Ectodermal cell (in vitro differentiated cells): ENCODE results near the gene OBP2B.
"Not testable (repeated sequence)": the region's sequence is repeated elsewhere in the genome, so short reads cannot be mapped to it uniquely, and the experiment has no call there.

Experiments used
- H3K27ac ChIP-seq: 2 replicates; pipeline ENCODE4 v1.7.0; 2013; ENCODE audit warnings: mild to moderate bottlenecking, low read depth, low read length; ENCODE audit not compliant: insufficient read depth, poor library complexity, severe bottlenecking
- H3K27me3 ChIP-seq: 2 replicates; pipeline ENCODE4 v1.7.0; 2013; ENCODE audit warnings: mild to moderate bottlenecking, low read length; ENCODE audit not compliant: insufficient read depth, control insufficient read depth, poor library complexity, severe bottlenecking
- H3K36me3 ChIP-seq: one replicate; pipeline ENCODE4 v1.7.0; 2013; ENCODE audit warnings: low read length; ENCODE audit not compliant: control insufficient read depth, insufficient read depth
- H3K4me1 ChIP-seq: one replicate; pipeline ENCODE4 v1.7.0; 2013; ENCODE audit warnings: low read length; ENCODE audit not compliant: control insufficient read depth, insufficient read depth
- H3K4me3 ChIP-seq: 2 replicates; pipeline ENCODE4 v1.7.0; 2013; ENCODE audit warnings: low read depth, low read length, control low read depth; ENCODE audit not compliant: insufficient read depth
- H3K9me3 ChIP-seq: 2 replicates; pipeline ENCODE4 v1.7.0; 2013; ENCODE audit warnings: mild to moderate bottlenecking, low read length, moderate library complexity; ENCODE audit not compliant: control insufficient read depth
- WGBS, 2 experiments: methylation state at CpG; one replicate each; pipeline ENCODE4 v1.1.7; 2013; ENCODE audit warnings: missing lambda C conversion rate in 2 of 2; 5-methylcytosine and 5-hydroxymethylcytosine counted together

Gene OBP2B

GRCh38 chr9:133208171-133208879 is 725 bp downstream of the OBP2B start:
- H3K27me3 ChIP-seq: peaks cover 12% of the 10 kb centered on the region
- H3K4me3 ChIP-seq, H3K9me3 ChIP-seq, H3K27ac ChIP-seq, H3K36me3 ChIP-seq, H3K4me1 ChIP-seq: not testable (repeated sequence)
- WGBS, 2 experiments: 87 to 95% methylated on average over 11 of the region's 16 CpGs

GRCh38 chr9:133207540-133208170 is 1.4 kb downstream of the OBP2B start:
- Histone ChIP-seq H3K27ac (no peak overlapping the region), H3K27me3 (peaks cover 12% of the 10 kb centered on the region), H3K36me3 (no peaks in the 10 kb centered on the region), H3K4me1 (no peaks in the 10 kb centered on the region), H3K4me3 (no peak overlapping the region), H3K9me3 (no peaks in the 10 kb centered on the region)
- 86 to 87% methylated on average over 15 of the region's 16 CpGs for WGBS, 2 experiments

- WGBS, 2 experiments: 90 to 94% methylated on average over 14 of the region's 14 CpGs
- H3K27me3 ChIP-seq: peaks cover 12% of the 10 kb centered on the region
Observed at GRCh38 chr9:133207021-133207531, 2.0 kb downstream of the OBP2B start.

GRCh38 chr9:133205996-133206931 is 2.8 kb downstream of the OBP2B start:
- Histone ChIP-seq H3K27ac (no peak overlapping the region), H3K27me3 (peaks cover 10% of the 10 kb centered on the region), H3K4me1 (no peaks in the 10 kb centered on the region), H3K9me3 (no peaks in the 10 kb centered on the region), H3K36me3 (no peaks in the 10 kb centered on the region), H3K4me3 (no peak overlapping the region)
- WGBS, 2 experiments: 89 to 91% methylated on average over 35 of the region's 35 CpGs

More at GRCh38 chr9:133207021-133207531, 2.0 kb downstream of the OBP2B start:
- Histone ChIP-seq H3K9me3 (no peaks in the 10 kb centered on the region), H3K4me3 (no peak overlapping the region), H3K27ac (no peak overlapping the region), H3K4me1 (no peaks in the 10 kb centered on the region), H3K36me3 (no peaks in the 10 kb centered on the region)

GRCh38 chr9:133205481-133205887 is 3.6 kb downstream of the OBP2B start:
- not testable (repeated sequence) for H3K4me1 ChIP-seq, H3K27me3 ChIP-seq, H3K27ac ChIP-seq, H3K4me3 ChIP-seq, H3K36me3 ChIP-seq, H3K9me3 ChIP-seq
- WGBS, 2 experiments: 83 to 87% methylated on average over 14 of the region's 14 CpGs

- Histone ChIP-seq H3K4me3 (no peak overlapping the region), H3K4me1 (no peaks in the 10 kb centered on the region), H3K27ac (no peak overlapping the region), H3K9me3 (no peaks in the 10 kb centered on the region), H3K36me3 (no peaks in the 10 kb centered on the region), H3K27me3 (peaks cover 4% of the 10 kb centered on the region)
- WGBS, 2 experiments: 81 to 82% methylated on average over 8 of the region's 8 CpGs
Observed at GRCh38 chr9:133204993-133205336, 4.1 kb downstream of the OBP2B start.

GRCh38 chr9:133204335-133204992 is 4.6 kb downstream of the OBP2B start:
- Histone ChIP-seq H3K27me3 (peaks cover 4% of the 10 kb centered on the region), H3K9me3 (no peaks in the 10 kb centered on the region), H3K36me3 (no peaks in the 10 kb centered on the region), H3K27ac (no peak overlapping the region), H3K4me1 (no peaks in the 10 kb centered on the region), H3K4me3 (no peak overlapping the region)
- 87 to 89% methylated on average over 17 of the region's 17 CpGs for WGBS, 2 experiments

- Histone ChIP-seq H3K4me1 (no peaks in the 10 kb centered on the region), H3K27ac (no peak overlapping the region), H3K27me3 (peaks cover 4% of the 10 kb centered on the region), H3K9me3 (no peaks in the 10 kb centered on the region), H3K36me3 (no peaks in the 10 kb centered on the region), H3K4me3 (no peak overlapping the region)
- WGBS, 2 experiments: 82 to 84% methylated on average over 10 of the region's 10 CpGs
Observed at GRCh38 chr9:133203506-133204075, 5.5 kb downstream of the OBP2B start.

GRCh38 chr9:133202688-133203453 is 6.2 kb downstream of the OBP2B start:
- H3K27me3 ChIP-seq: peaks cover 4% of the 10 kb centered on the region
- H3K27ac ChIP-seq: no peak overlapping the region
- H3K36me3 ChIP-seq: no peaks in the 10 kb centered on the region
- H3K4me1 ChIP-seq: no peaks in the 10 kb centered on the region
- no peak overlapping the region for H3K4me3 ChIP-seq
- no peaks in the 10 kb centered on the region for H3K9me3 ChIP-seq
- WGBS, 2 experiments: 91 to 92% methylated on average over 14 of the region's 14 CpGs
